ENCODE measurements around the gene TTF2.

DNA sequence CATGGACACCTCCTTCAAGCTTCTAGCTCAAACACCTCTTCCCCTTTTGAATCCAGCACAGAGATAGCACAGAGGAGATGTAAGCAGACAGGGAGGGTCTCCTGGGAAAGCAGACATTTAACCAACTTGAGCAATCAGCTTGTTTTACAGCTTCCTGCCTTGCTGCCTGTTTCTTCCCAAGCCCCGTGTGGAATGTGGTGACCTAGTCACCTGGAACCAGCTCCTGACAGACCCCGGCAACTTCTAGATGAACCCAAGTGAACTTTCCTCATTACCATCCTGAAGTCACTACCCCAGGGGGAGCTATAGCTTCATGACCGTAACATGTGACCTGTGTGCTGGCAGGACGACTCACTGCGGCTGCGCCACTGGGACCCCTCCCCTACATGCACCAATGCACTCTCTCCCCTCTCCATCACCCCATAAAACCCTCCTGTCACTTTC, 24.1 kb upstream of the TTF2 start:
- TF ChIP-seq, protein P1, sequence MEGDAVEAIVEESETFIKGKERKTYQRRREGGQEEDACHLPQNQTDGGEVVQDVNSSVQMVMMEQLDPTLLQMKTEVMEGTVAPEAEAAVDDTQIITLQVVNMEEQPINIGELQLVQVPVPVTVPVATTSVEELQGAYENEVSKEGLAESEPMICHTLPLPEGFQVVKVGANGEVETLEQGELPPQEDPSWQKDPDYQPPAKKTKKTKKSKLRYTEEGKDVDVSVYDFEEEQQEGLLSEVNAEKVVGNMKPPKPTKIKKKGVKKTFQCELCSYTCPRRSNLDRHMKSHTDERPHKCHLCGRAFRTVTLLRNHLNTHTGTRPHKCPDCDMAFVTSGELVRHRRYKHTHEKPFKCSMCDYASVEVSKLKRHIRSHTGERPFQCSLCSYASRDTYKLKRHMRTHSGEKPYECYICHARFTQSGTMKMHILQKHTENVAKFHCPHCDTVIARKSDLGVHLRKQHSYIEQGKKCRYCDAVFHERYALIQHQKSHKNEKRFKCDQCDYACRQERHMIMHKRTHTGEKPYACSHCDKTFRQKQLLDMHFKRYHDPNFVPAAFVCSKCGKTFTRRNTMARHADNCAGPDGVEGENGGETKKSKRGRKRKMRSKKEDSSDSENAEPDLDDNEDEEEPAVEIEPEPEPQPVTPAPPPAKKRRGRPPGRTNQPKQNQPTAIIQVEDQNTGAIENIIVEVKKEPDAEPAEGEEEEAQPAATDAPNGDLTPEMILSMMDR (IDR thresholded peaks at IDR 0.05) = no peak
- TF ChIP-seq POLR2A (IDR thresholded peaks at IDR 0.05) = no peak

All from ovary (tissue), 3 donors.